GM21526 (cell line): ENCODE data around the gene HES4.

Source experiments
- ATAC-seq: cut with Tn5 transposase; IDR thresholded peaks from one replicate; pipeline ENCODE4 v1.9.1; 2021; ENCODE audit warnings: moderate library complexity; ENCODE audit not compliant: unreplicated experiment, low FRiP score

The HES4 gene

GRCh38 chr1:954927-955326 lies 45.0 kb downstream of the HES4 start:
- ATAC-seq: no peak

- no peak for ATAC-seq
Observed at GRCh38 chr1:953524-954320, 46.2 kb downstream of the HES4 start.

GRCh38 chr1:952603-953002 lies 47.3 kb downstream of the HES4 start:
- ATAC-seq: no peak

- ATAC-seq: no peak
Observed at GRCh38 chr1:952201-952600, 47.7 kb downstream of the HES4 start.

GRCh38 chr1:951364-951763 lies 48.5 kb downstream of the HES4 start:
- ATAC-seq: no peak

GRCh38 chr1:950881-951280 lies 49.0 kb downstream of the HES4 start:
- ATAC-seq: no peak

- no peak for ATAC-seq
Observed at GRCh38 chr1:950268-950667, 49.6 kb downstream of the HES4 start.
